Stimulated activated effector memory CD8-positive, alpha-beta T cell treated with anti-CD3 and anti-CD28 coated beads, Interleukin-12 subunit alpha, Interleukin-12 subunit beta, amount 100 ng/mL, for 72 hours (primary cell): Measurements from ENCODE around the gene SERPINB6.
"Not testable (repeated sequence)": the region's sequence is repeated elsewhere in the genome, so short reads cannot be mapped to it uniquely, and the experiment has no call there.

Experiments used
- ATAC-seq: fragments of 150-1000 bp; cut with Tn5 transposase; 2 replicates; pipeline ENCODE4 v1.10.0; 2021
- DNase-seq, 2 donors: peaks; one replicate each; pipeline ENCODE4 v3.0.0; 2021 to 2022; ENCODE audit warnings: low spot score in 2 of 2
- H3K27ac Mint-ChIP-seq: one replicate; pipeline ENCODE4 v1.8.0; 2022; ENCODE audit warnings: mild to moderate bottlenecking, mixed read lengths
- H3K36me3 Mint-ChIP-seq: one replicate; pipeline ENCODE4 v1.8.0; 2022; ENCODE audit warnings: mild to moderate bottlenecking, mixed read lengths
- H3K4me1 Mint-ChIP-seq: one replicate; pipeline ENCODE4 v1.8.0; 2022; ENCODE audit warnings: mixed read lengths
- H3K4me3 Mint-ChIP-seq: one replicate; pipeline ENCODE4 v1.8.0; 2022; ENCODE audit warnings: mild to moderate bottlenecking, mixed read lengths
- H3K9me3 Mint-ChIP-seq: one replicate; pipeline ENCODE4 v1.8.0; 2022; ENCODE audit warnings: mixed read lengths

The SERPINB6 gene

DNA sequence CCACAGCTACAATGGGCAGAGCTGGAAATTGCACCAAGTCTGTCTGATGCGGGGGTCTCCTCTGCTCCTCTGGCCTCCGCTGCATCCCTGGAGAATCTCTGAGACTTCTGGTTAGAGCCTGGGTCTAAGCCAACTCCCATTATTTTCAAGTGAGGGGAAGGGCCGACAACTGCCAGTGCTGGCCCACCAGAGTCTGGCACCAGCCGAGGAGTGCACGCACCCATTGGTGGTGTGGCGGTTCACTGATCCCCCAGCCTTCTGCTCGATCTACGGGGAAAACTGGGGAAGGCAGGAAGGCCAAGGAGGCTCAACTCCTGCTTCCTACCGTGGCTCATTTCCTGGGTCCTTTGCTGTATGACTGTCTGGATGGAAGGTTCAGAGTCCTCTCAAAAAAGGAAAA lies 34.5 kb upstream of the SERPINB6 start:
- H3K36me3 Mint-ChIP-seq: peaks cover 77% of the 10 kb centered on the region
- DNase-seq (no peak), ATAC-seq (no peak)
- peaks cover 2% of the 10 kb centered on the region for H3K9me3 Mint-ChIP-seq
- no peak overlapping the region for H3K4me3 Mint-ChIP-seq
- no peak overlapping the region for H3K27ac Mint-ChIP-seq
- peaks cover 17% of the 10 kb centered on the region for H3K4me1 Mint-ChIP-seq

DNA sequence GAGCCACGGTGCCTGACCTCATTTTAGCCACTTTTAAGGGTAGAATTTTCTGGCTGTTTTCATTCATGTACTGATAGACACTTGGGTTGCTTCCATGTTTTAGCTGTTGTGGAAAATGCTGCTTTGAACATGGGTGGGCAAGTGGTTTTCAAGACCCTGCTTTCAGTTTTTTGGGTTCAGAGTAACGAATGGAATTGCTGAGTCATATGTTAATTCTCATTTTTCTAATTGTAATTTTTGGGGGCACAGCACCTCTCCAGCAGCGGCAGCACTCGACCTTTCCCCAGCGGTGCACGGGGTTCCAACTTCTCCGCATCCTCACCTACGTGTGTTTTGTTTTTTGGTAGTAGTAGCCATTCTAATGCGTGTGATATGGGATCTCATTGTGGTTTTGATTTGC lies 33.7 kb upstream of the SERPINB6 start:
- ATAC-seq (no peak), DNase-seq (no peak)
- Mint-ChIP-seq H3K9me3 (no peaks in the 10 kb centered on the region), H3K4me1 (peaks cover 19% of the 10 kb centered on the region), H3K36me3 (peaks cover 69% of the 10 kb centered on the region), H3K4me3 (no peak overlapping the region), H3K27ac (no peak overlapping the region)

DNA sequence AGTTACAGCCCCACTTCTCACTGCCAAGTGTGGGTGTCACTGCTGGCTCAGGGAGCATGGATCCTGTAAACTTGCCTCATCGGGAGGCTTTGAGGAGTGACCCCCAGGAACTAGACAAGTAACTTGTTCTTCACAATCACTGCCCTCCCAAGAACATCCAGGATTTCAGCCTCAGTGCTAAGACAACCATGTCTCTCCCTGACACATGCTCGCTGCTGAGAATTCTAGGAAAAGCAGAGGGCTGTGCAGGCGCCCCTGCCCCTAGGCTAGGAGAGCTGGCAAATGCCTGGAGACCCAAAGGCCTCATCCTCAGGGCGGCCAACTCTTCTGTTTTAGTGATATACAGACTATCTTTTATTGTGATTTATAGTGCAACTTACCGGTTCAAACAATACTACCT lies 31.9 kb upstream of the SERPINB6 start:
- Mint-ChIP-seq H3K4me1 (peaks cover 34% of the 10 kb centered on the region), H3K36me3 (peaks cover 50% of the 10 kb centered on the region), H3K27ac (peak overlapping the region; percentile 85)
- H3K4me3 Mint-ChIP-seq, DNase-seq, H3K9me3 Mint-ChIP-seq, ATAC-seq: not testable (repeated sequence)

DNA sequence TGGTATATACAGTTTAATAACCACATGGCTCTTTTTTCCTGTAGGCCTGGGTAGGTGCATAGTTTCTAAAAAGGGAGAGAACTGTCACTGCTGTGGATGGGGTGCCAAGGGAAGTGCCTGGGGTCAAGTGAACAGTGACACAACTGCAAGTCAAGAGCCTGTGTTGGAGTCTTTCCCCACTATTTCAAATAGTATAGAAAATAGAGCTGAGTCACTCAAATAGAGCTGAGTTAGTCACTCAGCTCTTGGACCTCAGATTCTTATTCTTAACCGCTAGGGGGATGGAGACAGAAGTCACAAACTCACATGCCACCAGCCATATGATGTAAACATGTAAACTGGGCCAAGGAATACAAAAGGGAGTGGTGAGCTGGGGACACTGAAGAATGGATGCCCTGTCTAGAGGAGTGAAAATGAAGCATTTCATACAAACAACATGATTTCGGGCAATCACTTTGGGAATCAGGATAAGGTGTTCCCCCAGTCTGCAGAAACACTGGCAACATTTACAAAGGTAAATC lies 30.5 kb upstream of the SERPINB6 start:
- Mint-ChIP-seq H3K9me3 (no peaks in the 10 kb centered on the region), H3K27ac (peak overlapping the region; percentile 85), H3K4me1 (peaks cover 38% of the 10 kb centered on the region), H3K4me3 (no peak overlapping the region), H3K36me3 (peaks cover 36% of the 10 kb centered on the region)
- DNase-seq (no peak), ATAC-seq (peak; percentile 52)

DNA sequence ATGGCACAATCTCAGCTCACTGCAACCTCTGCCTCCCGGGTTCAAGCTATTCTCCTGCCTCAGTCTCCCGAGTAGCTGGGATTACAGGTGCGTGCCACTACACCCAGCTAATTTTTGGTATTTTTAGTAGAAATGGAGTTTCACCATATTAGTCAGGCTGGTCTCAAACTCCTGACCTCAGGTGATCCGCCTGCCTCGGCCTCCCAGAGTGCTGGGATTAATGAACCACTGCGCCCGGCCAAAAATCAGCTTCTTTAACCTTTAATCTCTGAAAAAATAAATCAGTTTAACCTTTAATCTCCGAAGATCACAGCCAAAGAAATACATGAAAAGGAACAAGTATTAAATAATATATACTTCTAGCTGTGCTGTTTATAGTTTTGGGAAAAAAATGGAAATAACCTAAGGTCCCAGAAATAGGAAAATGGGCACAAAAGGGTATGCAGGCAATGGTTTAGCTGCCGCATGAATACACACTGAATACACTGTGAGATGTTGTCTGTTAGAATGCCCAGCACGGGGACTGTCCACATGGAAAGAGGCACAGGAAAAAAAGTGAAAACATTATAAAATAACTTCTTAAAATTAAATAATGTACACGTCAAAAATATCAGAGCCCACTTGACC lies 29.9 kb upstream of the SERPINB6 start:
- peaks cover 38% of the 10 kb centered on the region for H3K4me1 Mint-ChIP-seq
- ATAC-seq: no peak
- peak overlapping the region; percentile 87 for H3K4me3 Mint-ChIP-seq
- peaks cover 33% of the 10 kb centered on the region for H3K36me3 Mint-ChIP-seq
- no peak for DNase-seq
- peak overlapping the region; percentile 85 for H3K27ac Mint-ChIP-seq
- no peaks in the 10 kb centered on the region for H3K9me3 Mint-ChIP-seq

DNA sequence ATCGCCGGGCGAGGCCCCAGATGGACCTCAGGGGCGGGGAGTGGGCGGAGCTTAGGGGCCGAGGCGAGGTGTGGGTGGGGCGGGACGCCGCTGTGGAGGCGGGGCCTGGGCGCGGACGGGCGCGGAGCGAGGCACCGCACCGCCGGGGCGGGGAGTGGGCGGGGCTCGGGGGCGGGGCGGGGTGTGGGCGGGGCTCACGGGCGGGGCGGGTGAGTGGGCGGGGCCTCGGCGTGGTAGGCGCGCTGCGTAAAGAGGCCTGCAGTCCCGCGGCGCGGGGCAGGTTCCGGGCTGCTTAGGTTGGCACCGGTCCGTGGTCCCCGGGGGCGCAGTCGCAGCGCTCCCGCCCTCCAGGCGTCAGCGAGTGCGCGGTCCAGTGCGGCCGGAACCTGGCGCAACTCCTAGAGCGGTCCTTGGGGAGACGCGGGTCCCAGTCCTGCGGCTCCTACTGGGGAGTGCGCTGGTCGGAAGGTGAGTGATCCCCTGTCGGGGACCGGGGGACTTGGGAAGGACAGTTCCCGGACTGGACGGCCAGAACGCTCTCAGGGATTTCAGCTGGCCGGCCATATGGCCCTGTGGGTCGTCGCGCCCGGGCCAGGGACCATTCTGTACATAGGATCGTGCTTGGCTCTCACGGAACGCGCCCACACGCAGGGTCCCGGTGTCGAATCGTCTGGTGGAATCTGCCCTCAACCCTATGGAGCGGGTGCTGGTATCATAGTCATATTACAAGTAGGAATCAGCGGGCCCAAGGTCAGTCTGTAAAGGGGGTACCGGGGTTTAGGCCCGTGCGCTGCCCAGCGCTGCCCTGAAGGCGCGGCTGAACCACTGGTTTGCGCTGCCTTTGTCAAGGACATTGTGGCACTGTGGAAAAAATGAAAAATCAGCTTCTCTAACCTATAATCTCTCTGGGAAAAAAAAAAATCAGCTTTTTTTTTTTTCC lies 28.5 kb upstream of the SERPINB6 start, which contains the start of gene NQO2:
TSS of gene NQO2 (plus strand) at position 277 of the 940 bp plus-strand sequence. CDS start 6,659 bp downstream, outside the sequence.
- DNase-seq (peak in 1 of 2 donors; percentile 90), ATAC-seq (peak; percentile 83)
- H3K36me3 Mint-ChIP-seq: peaks cover 20% of the 10 kb centered on the region
- peaks cover 38% of the 10 kb centered on the region for H3K4me1 Mint-ChIP-seq
- peak within 1 kb of the TSS; percentile 87 for H3K4me3 Mint-ChIP-seq
- H3K27ac Mint-ChIP-seq: peak within 1 kb of the TSS; percentile 91
- no peaks in the 10 kb centered on the region for H3K9me3 Mint-ChIP-seq

DNA sequence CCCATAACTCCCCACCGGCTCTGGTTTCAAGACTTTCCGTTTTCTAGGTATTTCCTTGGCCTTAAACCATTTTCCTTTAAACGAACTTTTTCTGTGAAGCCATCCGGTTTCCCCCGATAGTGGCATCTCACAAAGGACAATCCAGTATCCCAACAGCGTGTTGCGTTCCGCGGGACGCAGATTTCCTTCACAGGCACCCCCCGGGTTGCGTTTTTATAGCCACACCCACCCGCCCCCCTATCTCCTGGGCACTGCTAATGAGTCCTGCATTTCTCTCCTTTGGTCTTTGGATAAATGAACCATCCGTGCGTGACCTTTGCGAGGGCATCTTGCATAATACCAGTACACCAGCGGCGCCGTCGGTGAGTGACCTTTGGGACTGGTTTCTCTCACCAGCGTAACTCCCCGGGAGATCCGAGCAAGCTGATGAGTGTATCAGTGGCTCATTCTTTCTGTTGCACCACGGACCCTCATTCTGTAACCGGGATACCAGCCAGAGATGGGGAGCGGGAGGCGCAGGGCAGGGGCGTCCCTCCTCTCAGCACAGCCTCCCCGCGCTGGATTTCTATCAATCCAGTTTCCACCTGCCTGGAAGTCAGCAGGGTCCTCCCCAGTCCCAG lies 27.7 kb upstream of the SERPINB6 start:
- peak in 1 of 2 donors; percentile 95 for DNase-seq

DNA sequence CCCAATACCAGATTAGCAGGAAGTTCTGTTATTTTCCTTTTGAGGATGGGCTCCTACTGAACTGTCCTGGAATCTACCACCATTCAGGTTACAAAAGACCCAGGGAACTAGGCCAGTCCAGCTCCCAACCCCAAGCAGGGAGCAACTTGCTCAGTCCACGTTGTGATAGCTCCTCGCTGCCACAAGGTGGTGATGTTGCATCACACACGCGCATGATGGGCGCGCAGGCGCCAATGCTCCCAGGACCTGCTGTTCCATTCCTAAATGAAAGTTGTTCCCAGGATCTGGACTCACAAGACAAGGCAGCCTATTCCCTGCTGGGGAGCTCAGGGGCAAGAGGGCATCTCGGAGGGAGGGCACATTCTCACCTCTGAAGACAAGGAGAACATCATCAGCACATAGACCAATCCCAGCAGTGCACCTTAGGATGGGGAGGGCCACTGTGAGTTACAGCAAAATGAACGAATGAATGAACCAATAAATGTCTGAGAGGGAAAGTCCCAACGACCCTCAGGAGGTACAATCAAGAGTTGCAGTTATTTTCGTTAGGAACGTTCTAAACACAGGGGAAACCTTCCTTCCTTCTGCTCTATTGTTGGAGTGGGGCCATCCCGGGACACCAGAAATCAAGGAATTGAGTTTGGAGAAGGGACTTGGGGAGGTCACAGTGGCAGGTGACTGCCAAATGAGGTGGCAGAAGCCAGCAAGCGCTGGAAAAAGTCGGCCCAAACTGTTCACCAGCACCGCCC lies 27.1 kb upstream of the SERPINB6 start:
- peak overlapping the region; percentile 91 for H3K27ac Mint-ChIP-seq
- peaks cover 13% of the 10 kb centered on the region for H3K36me3 Mint-ChIP-seq
- peaks cover 38% of the 10 kb centered on the region for H3K4me1 Mint-ChIP-seq
- peak overlapping the region; percentile 87 for H3K4me3 Mint-ChIP-seq
- not testable (repeated sequence) for H3K9me3 Mint-ChIP-seq
- DNase-seq (peak; percentile 37 to 84), ATAC-seq (peak; percentile 59)

More for the DNA sequence above, 27.7 kb upstream of the SERPINB6 start:
- ATAC-seq: peak; percentile 80
- H3K27ac Mint-ChIP-seq: peak overlapping the region; percentile 91
- peaks cover 13% of the 10 kb centered on the region for H3K36me3 Mint-ChIP-seq
- H3K4me1 Mint-ChIP-seq: peaks cover 38% of the 10 kb centered on the region
- H3K4me3 Mint-ChIP-seq: peak overlapping the region; percentile 87
- H3K9me3 Mint-ChIP-seq: no peaks in the 10 kb centered on the region

DNA sequence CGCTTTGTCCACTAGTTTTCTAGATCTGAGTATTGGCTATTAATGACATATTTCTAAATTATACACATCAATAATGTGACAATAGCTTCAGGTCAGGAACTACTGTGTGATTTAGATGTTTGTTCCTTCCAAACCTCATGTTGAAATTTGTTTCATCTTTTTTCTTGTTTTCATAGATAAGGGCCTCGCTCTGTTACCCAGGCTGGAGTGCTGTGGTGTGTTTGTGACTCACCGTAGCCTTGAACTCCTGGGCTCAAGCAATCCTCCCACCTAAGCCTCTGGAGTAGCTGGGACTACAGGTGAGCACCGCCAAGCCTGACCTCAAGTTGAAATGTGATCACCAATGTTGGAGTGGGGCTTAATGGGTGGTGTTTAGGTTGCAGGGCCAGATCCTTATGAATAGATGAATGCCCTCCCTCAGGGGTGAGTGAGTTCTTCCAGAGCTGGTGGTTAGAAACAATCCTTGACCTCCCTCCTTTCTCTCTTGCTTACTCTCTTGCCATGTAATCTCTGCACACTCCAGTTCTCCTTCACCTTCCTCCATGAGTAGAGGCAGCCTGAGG lies 22.5 kb upstream of the SERPINB6 start:
- Mint-ChIP-seq H3K4me1 (peaks cover 16% of the 10 kb centered on the region), H3K36me3 (peaks cover 9% of the 10 kb centered on the region), H3K9me3 (no peaks in the 10 kb centered on the region), H3K27ac (no peak overlapping the region), H3K4me3 (no peak overlapping the region)
- ATAC-seq (no peak), DNase-seq (no peak)

DNA sequence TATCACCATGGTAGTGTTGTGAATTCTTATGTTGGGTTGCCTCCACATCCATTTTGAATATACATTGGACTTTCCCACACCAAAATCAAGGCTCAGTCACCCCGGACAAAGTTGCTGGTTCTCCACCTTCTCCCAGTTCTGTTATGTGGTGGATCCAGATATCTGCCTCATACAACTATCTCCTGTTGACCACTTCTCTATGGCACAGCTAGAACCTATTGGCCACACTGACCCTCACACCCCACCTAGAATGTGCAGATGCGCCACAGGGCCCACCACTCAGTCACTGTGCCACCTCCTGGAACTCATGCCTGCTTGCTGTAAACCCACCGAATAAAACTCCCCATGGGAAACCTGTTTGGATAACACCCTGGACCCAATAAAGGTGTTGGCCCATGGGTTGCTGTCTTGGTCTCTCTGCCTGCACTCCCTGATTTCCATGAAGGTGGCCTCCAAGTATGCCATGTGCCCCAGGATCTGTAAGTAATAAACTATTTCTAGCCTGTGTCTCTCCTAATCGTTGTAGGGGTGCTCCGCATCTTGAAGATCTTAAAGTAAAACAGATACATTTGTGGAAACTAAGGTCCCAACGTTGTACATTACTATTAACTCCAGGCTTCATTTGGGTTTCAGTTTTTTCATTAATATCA lies 21.1 kb upstream of the SERPINB6 start:
- Mint-ChIP-seq H3K4me1 (peaks cover 19% of the 10 kb centered on the region), H3K27ac (no peak overlapping the region), H3K36me3 (peaks cover 18% of the 10 kb centered on the region), H3K9me3 (no peaks in the 10 kb centered on the region), H3K4me3 (no peak overlapping the region)
- DNase-seq: no peak
- no peak for ATAC-seq

DNA sequence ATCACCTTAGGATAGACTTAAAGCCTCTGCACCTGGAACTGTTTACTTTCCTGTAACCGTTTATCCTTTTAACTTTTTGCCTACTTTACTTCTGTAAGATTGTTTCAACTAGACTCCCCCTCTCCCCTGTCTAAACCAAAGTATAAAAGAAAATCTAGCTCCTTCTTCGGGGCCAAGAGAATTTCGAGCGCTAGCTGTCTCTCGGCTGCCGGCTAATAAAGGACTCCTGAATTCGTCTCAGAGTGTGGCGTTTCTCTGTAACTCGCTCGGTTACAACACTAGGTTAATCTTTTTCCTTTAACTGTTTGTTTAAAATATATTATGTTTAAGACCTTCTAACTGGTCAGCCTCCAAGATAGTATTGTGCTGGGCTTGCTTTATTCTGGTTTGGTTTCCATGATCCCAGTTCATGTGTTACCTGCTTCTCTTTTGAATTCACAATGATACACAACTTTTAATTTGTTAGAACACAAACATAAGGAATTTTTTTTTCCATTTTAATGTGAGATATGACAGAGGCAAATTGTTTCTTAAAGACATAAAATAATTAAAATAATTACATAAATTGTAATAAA lies 19.7 kb upstream of the SERPINB6 start:
- ATAC-seq (no peak), DNase-seq (no peak)
- peak overlapping the region; percentile 85 for H3K4me3 Mint-ChIP-seq
- H3K27ac Mint-ChIP-seq: peak overlapping the region; percentile 99
- no peaks in the 10 kb centered on the region for H3K9me3 Mint-ChIP-seq
- H3K4me1 Mint-ChIP-seq: peaks cover 24% of the 10 kb centered on the region
- peaks cover 18% of the 10 kb centered on the region for H3K36me3 Mint-ChIP-seq

DNA sequence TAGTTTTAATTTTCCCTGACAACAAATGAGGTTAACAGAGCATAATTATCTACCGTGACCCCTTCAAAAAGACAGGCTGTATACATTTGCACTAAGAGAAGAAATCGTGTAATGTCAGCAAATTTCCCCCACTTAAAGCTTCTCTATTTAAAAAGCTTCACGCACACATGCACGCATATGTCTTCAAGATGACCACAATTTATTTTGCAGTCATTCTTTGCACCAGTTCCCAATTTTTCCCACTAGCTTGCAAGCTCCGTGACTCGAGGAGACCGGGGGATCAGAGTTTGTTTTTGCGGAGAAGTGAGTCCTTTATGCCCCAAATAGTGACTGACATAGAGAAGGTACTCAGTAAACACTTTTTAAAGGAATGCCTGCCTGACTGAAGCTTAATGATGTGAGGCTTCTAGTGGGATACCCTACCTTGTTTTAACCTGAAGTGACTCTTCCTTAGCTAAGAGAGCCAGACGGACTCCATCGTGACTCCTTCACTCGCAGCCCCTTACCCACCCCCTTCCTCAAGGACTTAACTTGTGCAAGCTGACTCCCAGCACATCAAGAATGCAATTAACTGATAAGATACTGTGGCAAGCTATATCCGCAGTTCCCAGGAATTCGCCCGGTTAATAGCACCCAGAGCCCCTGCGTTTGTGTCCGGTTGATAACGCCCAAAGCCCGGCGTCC lies 19.0 kb upstream of the SERPINB6 start:
- ATAC-seq: no peak
- Mint-ChIP-seq H3K4me3 (peak overlapping the region; percentile 85), H3K36me3 (peaks cover 18% of the 10 kb centered on the region), H3K9me3 (no peaks in the 10 kb centered on the region), H3K4me1 (peaks cover 24% of the 10 kb centered on the region), H3K27ac (peak overlapping the region; percentile 99)
- DNase-seq: peak in 1 of 2 donors; percentile 64
